ENCODE results near the gene ZNF200.
"Not testable (repeated sequence)": the region's sequence is repeated elsewhere in the genome, so short reads cannot be mapped to it uniquely, and the experiment has no call there.

The ZNF200 gene

DNA sequence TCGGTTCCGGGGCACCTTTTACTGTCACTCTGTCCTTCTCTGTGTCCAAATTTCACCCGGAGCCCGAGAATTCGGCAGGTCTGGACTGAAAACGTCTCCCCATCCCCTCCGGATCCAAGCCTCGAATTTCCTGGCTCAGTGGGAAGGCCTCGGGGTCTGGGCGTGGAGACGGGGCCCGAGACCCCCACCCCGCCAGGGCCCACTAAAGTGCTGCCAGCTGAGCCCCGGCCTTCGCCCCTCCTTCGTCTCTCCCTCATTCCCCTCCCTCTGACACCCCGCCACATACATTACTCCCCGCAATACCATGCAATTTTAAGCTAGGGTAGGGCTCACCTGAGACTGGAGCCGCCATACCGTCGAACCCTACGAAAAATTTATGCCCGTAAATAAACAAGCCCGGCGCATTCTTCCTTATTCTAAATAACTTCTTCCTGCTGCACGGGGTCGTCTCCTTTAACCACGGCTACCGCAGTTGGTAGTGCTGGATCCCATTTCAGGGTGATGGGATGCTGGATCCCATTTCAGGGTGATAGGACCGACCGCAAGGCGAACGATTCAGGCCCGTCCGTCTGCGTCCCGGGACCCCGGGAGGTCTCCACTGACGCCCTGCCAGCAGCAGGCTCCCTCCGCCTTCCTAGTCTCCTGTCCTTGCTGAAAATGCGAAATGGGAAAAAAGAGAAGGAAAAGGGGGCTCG lies 51.4 kb downstream of the ZNF200 start:
- Histone ChIP-seq H3K9me3 (ENCODE audit: control insufficient read depth, insufficient read depth, low read length) (no peaks in the 10 kb centered on the region), H3K36me3 (ENCODE audit: insufficient read depth, low read length) (no peaks in the 10 kb centered on the region), H3K9ac (ENCODE audit: low read depth, low read length) (peak overlapping the region; percentile 87), H3K4me1 (ENCODE audit: insufficient read depth, low read length) (no peaks in the 10 kb centered on the region)

DNA sequence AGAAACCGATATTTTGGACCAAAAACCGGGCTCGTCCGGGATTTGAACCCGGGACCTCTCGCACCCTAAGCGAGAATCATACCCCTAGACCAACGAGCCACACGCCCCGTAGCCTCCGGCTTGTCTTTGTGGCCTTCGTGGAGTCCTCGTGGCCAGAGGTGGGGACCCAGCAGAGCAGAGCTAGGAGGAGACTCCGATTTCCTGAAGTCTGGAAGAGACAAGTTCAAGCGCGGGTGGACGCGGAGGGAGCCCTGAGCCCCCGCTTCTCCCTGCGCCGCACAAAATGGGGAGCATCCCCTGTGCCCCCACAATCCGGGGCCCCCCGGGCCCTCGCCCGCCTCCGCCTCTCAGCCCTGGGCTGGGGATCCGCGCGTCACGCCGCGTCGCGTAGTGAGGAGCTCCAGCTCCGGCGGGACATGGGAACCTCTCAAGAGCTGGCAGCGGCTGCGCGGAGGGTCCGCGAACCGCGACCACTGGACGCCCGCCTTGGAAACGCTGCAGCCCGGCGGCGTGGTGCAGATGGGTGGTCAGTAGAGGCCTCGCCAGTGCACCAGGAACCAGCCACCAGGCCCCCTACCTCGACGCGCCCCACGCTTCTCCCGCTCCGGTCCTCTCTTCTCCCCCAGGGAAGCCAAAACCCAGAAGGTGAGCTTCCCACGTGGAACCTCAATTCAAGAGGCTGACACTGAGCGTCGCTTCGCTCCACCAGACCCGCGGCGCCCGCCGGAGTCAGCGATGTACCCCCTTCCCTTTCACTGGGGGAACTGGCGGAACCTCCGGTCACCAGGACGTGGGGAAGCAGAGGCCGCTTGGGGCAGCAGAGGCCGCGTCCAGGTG lies 52.1 kb downstream of the ZNF200 start:
- Histone ChIP-seq H3K9me3 (ENCODE audit: control insufficient read depth, insufficient read depth, low read length) (no peaks in the 10 kb centered on the region), H3K4me1 (ENCODE audit: insufficient read depth, low read length) (no peaks in the 10 kb centered on the region), H3K36me3 (ENCODE audit: insufficient read depth, low read length) (no peaks in the 10 kb centered on the region), H3K9ac (ENCODE audit: low read depth, low read length) (peak overlapping the region; percentile 87)

DNA sequence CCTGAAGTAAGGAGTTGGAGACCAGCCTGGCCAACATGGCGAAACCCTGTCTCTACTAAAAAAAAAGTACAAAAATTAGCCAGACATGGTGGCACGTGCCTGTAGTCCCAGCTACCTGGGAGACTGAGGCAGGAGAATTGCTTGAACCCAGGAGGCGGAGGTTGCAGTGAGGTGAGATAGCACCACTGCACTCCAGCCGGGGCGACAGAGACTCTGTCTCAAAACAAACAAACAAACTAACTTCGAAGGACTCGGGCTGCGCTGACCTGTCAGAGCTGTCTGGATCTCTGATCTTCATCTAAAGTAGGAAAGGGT lies 52.7 kb downstream of the ZNF200 start:
- H3K4me1 ChIP-seq (ENCODE audit: insufficient read depth, low read length); H3K9me3 ChIP-seq (ENCODE audit: control insufficient read depth, insufficient read depth, low read length); H3K36me3 ChIP-seq (ENCODE audit: insufficient read depth, low read length): not testable (repeated sequence)
- peak overlapping the region; percentile 87; the same call in 1 of the 2 replicates for H3K9ac ChIP-seq (ENCODE audit: low read depth, low read length)

DNA sequence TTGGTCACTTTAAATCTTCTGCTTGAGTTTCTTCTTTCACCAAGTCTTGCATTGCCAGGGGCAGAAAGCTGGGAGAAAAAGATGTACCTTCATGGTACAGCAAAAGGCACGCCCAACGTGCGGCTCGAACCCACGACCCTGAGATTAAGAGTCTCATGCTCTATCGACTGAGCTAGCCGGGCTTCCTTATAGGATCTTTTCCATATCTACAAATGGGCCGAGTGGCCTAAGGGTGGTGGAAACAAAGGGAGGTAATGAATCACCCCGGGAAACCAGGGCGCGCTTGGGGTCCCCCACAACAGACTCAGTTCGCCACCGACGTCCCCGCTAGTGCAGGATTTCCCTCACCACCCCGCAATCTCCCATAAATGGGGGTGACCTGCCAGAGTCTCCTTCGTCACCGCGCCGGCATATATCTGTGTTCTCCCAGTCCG lies 54.5 kb downstream of the ZNF200 start:
- Histone ChIP-seq H3K9me3 (ENCODE audit: control insufficient read depth, insufficient read depth, low read length) (no peaks in the 10 kb centered on the region), H3K9ac (ENCODE audit: low read depth, low read length) (peak overlapping the region; percentile 33; the same call in 1 of the 2 replicates), H3K4me1 (ENCODE audit: insufficient read depth, low read length) (no peaks in the 10 kb centered on the region), H3K36me3 (ENCODE audit: insufficient read depth, low read length) (no peaks in the 10 kb centered on the region)

DNA sequence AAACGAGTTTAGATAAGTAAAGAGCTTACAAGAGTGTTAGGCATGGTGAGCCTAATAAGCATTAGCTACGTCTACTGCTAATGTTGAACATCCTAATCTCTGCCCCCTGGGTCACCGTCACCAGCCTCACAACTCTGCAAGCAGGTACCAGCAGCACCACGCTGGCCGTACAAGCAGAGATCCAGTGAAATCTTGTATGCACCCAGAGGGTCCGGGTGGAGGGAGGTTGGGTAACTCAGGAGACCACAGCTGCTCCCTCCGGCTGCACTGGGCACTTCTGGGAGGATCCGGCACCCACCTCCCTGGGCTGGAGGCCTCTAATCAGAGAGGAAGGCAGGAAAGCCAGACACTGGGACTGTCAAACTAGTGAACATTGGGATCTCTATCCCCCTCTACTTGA lies 55.3 kb downstream of the ZNF200 start:
- H3K36me3 ChIP-seq (ENCODE audit: insufficient read depth, low read length) = no peaks in the 10 kb centered on the region
- H3K9me3 ChIP-seq (ENCODE audit: control insufficient read depth, insufficient read depth, low read length) = no peaks in the 10 kb centered on the region
- no peak overlapping the region for H3K9ac ChIP-seq (ENCODE audit: low read depth, low read length)
- H3K4me1 ChIP-seq (ENCODE audit: insufficient read depth, low read length) = no peaks in the 10 kb centered on the region

DNA sequence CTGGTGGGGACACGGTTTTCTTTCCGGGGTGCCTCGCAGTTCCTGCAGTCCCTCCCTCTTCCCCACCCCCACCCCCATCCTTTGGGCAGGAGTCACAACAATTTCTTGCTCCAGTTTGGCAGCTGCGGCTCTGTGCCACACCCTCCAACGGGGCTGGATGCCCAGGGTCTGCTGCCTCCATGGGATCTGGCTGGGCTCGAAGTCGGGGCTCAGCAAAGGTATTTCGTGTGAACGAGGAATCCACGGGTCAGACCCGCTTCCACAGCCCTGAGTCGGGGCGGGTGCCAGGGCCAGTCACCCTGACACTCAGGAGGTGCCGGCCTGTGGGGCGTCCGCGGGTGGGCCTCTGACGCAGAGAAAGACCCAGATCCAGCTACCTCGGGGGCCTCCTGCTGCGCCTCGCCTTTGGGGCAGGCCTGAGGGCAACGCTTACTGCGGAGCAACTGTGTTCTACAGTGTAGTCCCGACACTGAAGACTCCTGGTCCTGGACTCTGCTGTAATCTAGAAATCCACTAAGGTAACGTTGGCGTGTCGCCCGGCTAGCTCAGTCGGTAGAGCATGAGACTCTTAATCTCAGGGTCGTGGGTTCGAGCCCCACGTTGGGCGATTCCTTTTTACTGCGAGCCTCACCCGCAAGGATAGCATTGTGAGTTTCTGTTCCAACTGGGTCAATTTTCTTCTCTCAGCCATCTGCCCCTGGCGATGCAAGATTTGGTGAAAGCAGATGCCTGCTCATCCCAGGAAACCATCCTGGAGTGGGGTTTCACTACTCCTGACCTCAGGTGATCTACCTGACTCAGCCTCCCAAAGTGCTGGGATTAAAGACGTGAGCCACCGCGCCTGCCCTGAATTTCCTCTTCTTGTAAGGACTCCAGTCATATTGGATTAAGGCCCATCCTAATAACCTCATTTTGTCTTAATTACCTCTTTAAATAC lies 59.5 kb downstream of the ZNF200 start:
- Histone ChIP-seq H3K9ac (ENCODE audit: low read depth, low read length) (peak overlapping the region; percentile 62; the same call in 1 of the 2 replicates), H3K4me1 (ENCODE audit: insufficient read depth, low read length) (no peaks in the 10 kb centered on the region), H3K36me3 (ENCODE audit: insufficient read depth, low read length) (no peaks in the 10 kb centered on the region), H3K9me3 (ENCODE audit: control insufficient read depth, insufficient read depth, low read length) (no peaks in the 10 kb centered on the region)

DNA sequence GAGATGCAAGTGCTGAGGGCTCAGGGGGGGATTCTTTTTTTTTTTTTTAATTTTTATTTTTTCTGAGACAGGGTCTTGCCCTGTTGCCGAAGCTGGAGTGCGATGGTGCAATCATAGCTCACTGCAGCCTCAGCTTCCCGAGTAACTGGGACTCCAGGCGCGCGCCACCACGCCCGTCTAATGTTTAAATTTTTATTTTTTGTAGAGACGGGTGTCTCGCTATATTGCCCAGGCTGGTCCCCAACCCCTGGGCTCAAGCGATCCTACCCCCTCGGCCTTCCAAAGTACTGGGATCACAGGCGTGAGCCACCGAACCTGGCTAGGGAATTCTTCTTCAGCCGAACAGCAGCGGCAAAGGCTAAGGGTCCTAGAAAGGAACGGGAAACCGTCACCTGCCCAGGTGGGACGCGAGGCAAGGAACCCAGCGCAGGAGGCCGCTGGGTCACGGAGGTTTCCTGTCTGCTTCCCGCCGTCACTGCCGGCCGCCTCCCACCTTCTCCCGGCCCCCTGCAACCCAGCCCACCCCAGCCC lies 60.3 kb downstream of the ZNF200 start:
- Histone ChIP-seq H3K9ac (ENCODE audit: low read depth, low read length) (peak overlapping the region; percentile 62; the same call in 1 of the 2 replicates), H3K4me1 (ENCODE audit: insufficient read depth, low read length) (no peaks in the 10 kb centered on the region), H3K9me3 (ENCODE audit: control insufficient read depth, insufficient read depth, low read length) (no peaks in the 10 kb centered on the region), H3K36me3 (ENCODE audit: insufficient read depth, low read length) (no peaks in the 10 kb centered on the region)

DNA sequence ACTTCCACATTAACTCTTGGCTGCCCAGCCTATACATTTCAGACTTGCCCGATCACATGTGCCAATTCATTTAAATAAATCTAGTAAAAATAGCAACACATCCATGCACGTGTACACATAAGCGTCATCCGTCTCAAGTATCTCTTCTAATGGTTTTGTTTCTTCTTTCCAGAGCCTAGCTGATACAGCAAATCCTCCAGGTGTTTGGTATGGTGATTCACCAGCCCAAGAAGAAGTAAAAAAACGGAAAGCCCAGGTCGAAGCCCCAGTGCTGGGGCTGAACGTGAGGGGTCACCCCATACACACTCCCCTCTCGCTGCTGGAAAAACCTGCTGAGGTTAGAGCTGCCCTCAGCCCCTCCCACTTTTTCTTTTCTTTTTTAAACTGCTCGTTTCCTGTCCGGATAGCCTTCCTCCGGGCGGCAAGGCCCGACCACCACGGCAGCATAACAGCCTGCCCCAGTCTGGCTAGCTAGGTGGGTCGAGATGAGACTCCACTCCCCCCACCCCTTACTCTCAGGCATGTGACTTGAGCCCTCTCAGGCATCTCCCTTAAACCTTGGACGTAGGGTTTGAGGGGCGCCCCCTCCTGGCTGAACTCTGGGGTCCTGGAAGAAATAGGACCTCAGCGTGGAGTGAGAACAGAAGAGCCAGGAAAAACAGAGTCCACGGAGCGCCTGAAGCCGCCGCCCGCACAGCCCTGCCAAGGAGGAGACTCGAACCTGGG lies 60.9 kb downstream of the ZNF200 start:
- peak overlapping the region; percentile 62; the same call in 1 of the 2 replicates for H3K9ac ChIP-seq (ENCODE audit: low read depth, low read length)
- no peaks in the 10 kb centered on the region for H3K9me3 ChIP-seq (ENCODE audit: control insufficient read depth, insufficient read depth, low read length)
- H3K4me1 ChIP-seq (ENCODE audit: insufficient read depth, low read length) = no peaks in the 10 kb centered on the region
- H3K36me3 ChIP-seq (ENCODE audit: insufficient read depth, low read length) = no peaks in the 10 kb centered on the region

All from ES-I3 (cell line).